Kidney (tissue), 14 donors: ENCODE data around the gene EML5. TPM values are rescaled to one million over a fixed set of nuclear protein-coding genes. Genes with fewer than 3 reads are reported as not detected.

Experiments used
- DNase-seq, 5 donors: peaks; one replicate each; pipeline ENCODE4 v3.0.0-alpha.2; 2013 to 2020
- FAIRE-seq: peaks from 2 replicates; lab custom pipeline; 2012; peaks lifted over from hg19 to GRCh38; lab: Jason Lieb, UNC
- H3K27ac ChIP-seq, 2 donors: one replicate each; pipeline ENCODE4 v1.7.0; 2013; ENCODE audit warnings: low read depth in 2 of 2, low read length in 2 of 2, inconsistent platforms in 1 of 2
- H3K27me3 ChIP-seq: one replicate; pipeline ENCODE4 v1.7.1; 2013; ENCODE audit warnings: low read length, inconsistent platforms; ENCODE audit not compliant: control insufficient read depth, insufficient read depth
- H3K36me3 ChIP-seq, 3 donors: one replicate each; pipeline versions ENCODE4 v1.7.0 to v1.7.1; 2013; ENCODE audit warnings: low read length in 3 of 3, control low read depth in 1 of 3, inconsistent platforms in 1 of 3; ENCODE audit not compliant: insufficient read depth in 3 of 3, control insufficient read depth in 2 of 3
- H3K4me1 ChIP-seq, 3 donors: one replicate each; pipeline versions ENCODE4 v1.7.0 to v1.7.1; 2013; ENCODE audit warnings: low read length in 3 of 3, inconsistent platforms in 1 of 3, low read depth in 1 of 3; ENCODE audit not compliant: control insufficient read depth in 2 of 3, insufficient read depth in 2 of 3
- H3K4me3 ChIP-seq, 3 donors: one replicate each; pipeline versions ENCODE4 v1.7.0 to v1.8.1; 2013; ENCODE audit warnings: low read length in 3 of 3, control low read depth in 1 of 3, inconsistent platforms in 1 of 3
- H3K9ac ChIP-seq, 3 donors: one replicate each; pipeline versions ENCODE4 v1.7.0 to v1.7.1; 2013; ENCODE audit warnings: low read length in 3 of 3, control low read depth in 1 of 3, inconsistent platforms in 1 of 3
- H3K9me3 ChIP-seq, 3 donors: one replicate each; pipeline versions ENCODE4 v1.7.0 to v1.7.1; 2013; ENCODE audit warnings: low read length in 3 of 3, control low read depth in 1 of 3, inconsistent platforms in 1 of 3; ENCODE audit not compliant: control insufficient read depth in 2 of 3, insufficient read depth in 1 of 3
- intact Hi-C: fragments of 100-400 bp; cut with DNase I; formaldehyde crosslinking; loops from one replicate; pipeline ENCODE4 v1.11.1; 2022
- polyA plus RNA-seq: library from polyadenylated mRNA; stranded (reverse); fragments of 350-450 nt; fragmentation: Illumina TruSeq; extraction: RNeasy Lipid Tissue Mini Kit (QIAGEN cat#74804); gene quantifications from one replicate; pipeline ENCODE4 v1.2.3, GENCODE V29; 2014; ENCODE audit warnings: low read depth, low replicate concordance; ENCODE audit not compliant: insufficient read depth
- total RNA-seq: library from RNA; stranded (reverse); fragmentation: NEBNext Ultra II Directional; extraction: Animal tissue kit (Norgen Biotek cat#: 25700); gene quantifications from one replicate; pipeline ENCODE4 v1.2.1, GENCODE V29; 2021
- TF ChIP-seq, protein P1 (sequence below): IDR thresholded peaks from 3 replicates; pipeline ENCODE4 v1.5.1; 2012; ENCODE audit warnings: mild to moderate bottlenecking, moderate library complexity, borderline replicate concordance; ENCODE audit not compliant: insufficient read depth; ENCODE audit errors: extremely low read depth
- donor health status: control.
- donor health status: control.
- donor health status: control.
- donor health status: control.
- donor health status: control.
- donor health status: DM: yes; HTN: yes; CAD: no.
- donor health status: Normal renal cell carcinoma (clear cell type).

The EML5 gene
- total and polyA plus RNA-seq, 2 donors from 2014 or later: 0.26 to 2.8 TPM

DNA sequence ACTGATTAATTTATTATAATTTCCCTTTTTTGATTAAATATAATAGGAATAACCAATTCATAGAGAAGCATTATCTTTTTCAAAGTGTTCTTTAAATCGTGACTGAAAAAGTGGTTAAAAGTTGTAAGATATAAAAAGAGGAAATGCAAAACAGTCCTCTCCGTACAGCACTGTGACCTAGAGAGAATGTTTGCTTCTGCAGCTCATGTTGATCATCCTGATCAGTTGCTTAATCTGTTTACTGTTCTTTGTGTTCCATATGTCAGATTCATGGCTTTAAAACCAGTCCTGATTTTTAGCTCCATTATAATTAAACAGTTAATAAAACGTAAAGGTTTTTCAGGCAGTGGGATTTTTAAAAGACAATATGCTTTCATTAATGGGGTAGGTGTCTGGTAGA lies 36.4 kb upstream of the EML5 start:
- Histone ChIP-seq H3K4me1 (peaks cover 0 to 4% (median 3%) of the 10 kb centered on the region in 3 donors), H3K9me3 (no peaks in the 10 kb centered on the region), H3K9ac (no peak overlapping the region), H3K27ac (no peak overlapping the region), H3K36me3 (no peaks in the 10 kb centered on the region), H3K27me3 (no peaks in the 10 kb centered on the region), H3K4me3 (no peak overlapping the region)
- TF ChIP-seq, protein P1, sequence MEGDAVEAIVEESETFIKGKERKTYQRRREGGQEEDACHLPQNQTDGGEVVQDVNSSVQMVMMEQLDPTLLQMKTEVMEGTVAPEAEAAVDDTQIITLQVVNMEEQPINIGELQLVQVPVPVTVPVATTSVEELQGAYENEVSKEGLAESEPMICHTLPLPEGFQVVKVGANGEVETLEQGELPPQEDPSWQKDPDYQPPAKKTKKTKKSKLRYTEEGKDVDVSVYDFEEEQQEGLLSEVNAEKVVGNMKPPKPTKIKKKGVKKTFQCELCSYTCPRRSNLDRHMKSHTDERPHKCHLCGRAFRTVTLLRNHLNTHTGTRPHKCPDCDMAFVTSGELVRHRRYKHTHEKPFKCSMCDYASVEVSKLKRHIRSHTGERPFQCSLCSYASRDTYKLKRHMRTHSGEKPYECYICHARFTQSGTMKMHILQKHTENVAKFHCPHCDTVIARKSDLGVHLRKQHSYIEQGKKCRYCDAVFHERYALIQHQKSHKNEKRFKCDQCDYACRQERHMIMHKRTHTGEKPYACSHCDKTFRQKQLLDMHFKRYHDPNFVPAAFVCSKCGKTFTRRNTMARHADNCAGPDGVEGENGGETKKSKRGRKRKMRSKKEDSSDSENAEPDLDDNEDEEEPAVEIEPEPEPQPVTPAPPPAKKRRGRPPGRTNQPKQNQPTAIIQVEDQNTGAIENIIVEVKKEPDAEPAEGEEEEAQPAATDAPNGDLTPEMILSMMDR: no peak
- intact Hi-C loops: no loop called here
- FAIRE-seq: no peak
- DNase-seq: no peak

- Histone ChIP-seq H3K9ac (peak overlapping the region in 2 of 3 donors; percentile 53 to 98), H3K4me1 (peaks cover 0 to 4% (median 3%) of the 10 kb centered on the region in 3 donors), H3K27ac (no peak overlapping the region), H3K9me3 (no peaks in the 10 kb centered on the region), H3K27me3 (no peaks in the 10 kb centered on the region), H3K4me3 (peak overlapping the region; percentile 86 to 99 (median 91)), H3K36me3 (no peaks in the 10 kb centered on the region)
- TF ChIP-seq, protein P1: no peak
- intact Hi-C loops: no loop called here
- FAIRE-seq (no peak), DNase-seq (no peak)
Observed at GRCh38 chr14:88825503-88825902, 32.8 kb upstream of the EML5 start.

DNA sequence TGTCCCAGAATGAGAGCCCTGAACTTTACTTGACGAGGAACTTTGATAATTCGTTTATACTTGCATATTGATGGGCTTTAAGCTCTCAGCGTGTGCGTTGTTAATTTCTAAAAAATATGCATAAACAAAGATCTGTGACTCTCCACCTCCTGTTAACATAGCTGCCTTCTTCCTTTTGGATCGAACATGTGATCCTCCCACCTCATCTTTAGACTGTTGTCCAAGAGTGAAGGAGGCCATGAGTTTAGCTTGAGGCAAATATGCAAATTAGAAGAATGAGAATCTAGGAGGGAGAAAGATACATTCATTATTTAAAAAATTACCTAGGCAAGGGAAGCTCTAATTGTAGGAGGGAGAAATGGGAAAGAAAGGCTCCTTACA lies 32.3 kb upstream of the EML5 start:
- no peak for FAIRE-seq
- DNase-seq: peak in 2 of 5 donors; percentile 27 to 37

More for the DNA sequence above, 32.3 kb upstream of the EML5 start:
- H3K27ac ChIP-seq: peak overlapping the region in 1 of 2 donors; percentile 91
- peaks cover 0 to 4% (median 3%) of the 10 kb centered on the region in 3 donors for H3K4me1 ChIP-seq
- H3K4me3 ChIP-seq: peak overlapping the region; percentile 86 to 99 (median 91)
- H3K9me3 ChIP-seq: no peaks in the 10 kb centered on the region
- intact Hi-C loops: no loop called here
- H3K36me3 ChIP-seq: no peaks in the 10 kb centered on the region
- TF ChIP-seq, protein P1: no peak
- peak overlapping the region; percentile 53 to 98 (median 71) for H3K9ac ChIP-seq
- H3K27me3 ChIP-seq: no peaks in the 10 kb centered on the region
